Upper lobe of left lung (tissue), 6 donors: ENCODE data around the gene NHLRC2. TPM values are rescaled to one million over a fixed set of nuclear protein-coding genes. Genes with fewer than 3 reads are reported as not detected.

Experiments used
- ATAC-seq, 2 donors: fragments of 200-7000 bp; cut with Tn5 transposase; one replicate each; pipeline ENCODE4 v1.9.1; 2022; ENCODE audit warnings: mild to moderate bottlenecking in 2 of 2, moderate library complexity in 2 of 2; ENCODE audit not compliant: low FRiP score in 2 of 2
- DNase-seq, 2 donors: peaks; one replicate each; pipeline ENCODE4 v3.0.0-alpha.2; 2019 to 2020
- H3K27ac ChIP-seq, 4 donors: fragments of 200-600 bp; sonication (generic); one replicate each; pipeline ENCODE4 v1.5.1; 2016 to 2019
- H3K27me3 ChIP-seq, 4 donors: fragments of 200-600 bp; sonication (generic); one replicate each; pipeline ENCODE4 v1.5.1; 2017 to 2019
- H3K36me3 ChIP-seq, 4 donors: fragments of 200-600 bp; sonication (generic); one replicate each; pipeline ENCODE4 v1.5.1; 2016 to 2019
- H3K4me1 ChIP-seq, 4 donors: fragments of 200-600 bp; sonication (generic); one replicate each; pipeline ENCODE4 v1.5.1; 2018 to 2019
- H3K4me3 ChIP-seq, 4 donors: fragments of 200-600 bp; sonication (generic); one replicate each; pipeline ENCODE4 v1.5.1; 2017 to 2019; ENCODE audit warnings: mild to moderate bottlenecking in 2 of 4, moderate library complexity in 1 of 4
- H3K9me3 ChIP-seq, 4 donors: fragments of 200-600 bp; sonication (generic); one replicate each; pipeline ENCODE4 v1.5.1; 2018 to 2019
- EP300 ChIP-seq, 4 donors: sonication (generic); formaldehyde crosslinking; IDR thresholded peaks; one replicate each; pipeline ENCODE4 v1.5.1; 2017; ENCODE audit warnings: antibody characterized with exemption in 4 of 4, control low read depth in 2 of 4
- POLR2A ChIP-seq, 4 donors: fragments of 450-650 bp; IDR thresholded peaks; one replicate each; pipeline ENCODE4 v1.5.1; 2016 to 2017; ENCODE audit warnings: antibody characterized with exemption in 4 of 4, mild to moderate bottlenecking in 2 of 4
- POLR2AphosphoS5 ChIP-seq, 2 donors: sonication (generic); formaldehyde crosslinking; IDR thresholded peaks; one replicate each; pipeline ENCODE4 v1.5.1; 2017; ENCODE audit warnings: antibody characterized with exemption in 2 of 2
- WGBS, 2 donors: methylation state at CpG; one replicate each; pipeline ENCODE4 v1.1.5; 2017 to 2018; 5-methylcytosine and 5-hydroxymethylcytosine counted together
- total RNA-seq, 6 donors: library from RNA; depleted of rRNA in 4 of 6; stranded (reverse); fragments of >200 nt in 4 of 6; gene quantifications; one replicate each; pipeline versions ENCODE4 v1.1.0 to v1.2.1, GENCODE V29; 2016 to 2021
- TF ChIP-seq, protein P1 (sequence below), 6 experiments: fragments of 450-650 bp in 4 of 6; fragments of 200-600 bp in 2 of 6; sonication (generic) in 2 of 6; IDR thresholded peaks; one replicate each; pipeline ENCODE4 v1.5.1; 2016 to 2019; ENCODE audit warnings: antibody characterized with exemption in 6 of 6
- donor health status: DM: no; HTN: no; CAD: no; lungs with moderate emphysema.
- donor health status: DM: no; HTN: yes; CAD: no; lungs with severe emphysema.

The NHLRC2 gene
- total RNA-seq, 6 donors from 2014 or later = 24.2 to 55.5 (median 39.7) TPM

DNA sequence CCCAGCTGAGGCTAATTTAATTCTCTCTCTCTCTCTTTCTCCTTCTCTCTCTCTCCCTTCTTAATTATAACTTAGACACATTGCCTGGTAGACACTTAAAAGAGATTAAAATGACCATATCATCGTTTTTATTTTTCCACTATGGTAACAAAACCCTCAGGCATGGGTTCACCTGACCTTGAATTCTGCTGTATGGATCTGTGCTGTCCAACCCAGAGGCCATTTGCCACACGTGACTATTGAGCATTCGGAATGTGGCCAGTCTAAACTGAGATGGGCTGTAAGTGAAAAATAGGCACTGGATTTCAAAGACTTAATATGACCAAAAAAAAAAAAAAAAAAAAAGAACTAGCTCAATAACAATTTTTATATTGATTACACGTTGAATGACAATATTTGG, 93.6 kb downstream of the NHLRC2 start:
- ATAC-seq = no peak
- no peak overlapping the region for H3K4me3 ChIP-seq
- H3K36me3 ChIP-seq = no peaks in the 10 kb centered on the region
- peak overlapping the region; percentile 32 to 79 (median 47) for H3K27ac ChIP-seq
- 68 to 75% methylated on average over 4 of the region's 4 CpGs for WGBS, 2 donors
- no peak for DNase-seq
- H3K4me1 ChIP-seq = peaks cover 11 to 36% (median 29%) of the 10 kb centered on the region in 4 donors
- no peaks in the 10 kb centered on the region for H3K9me3 ChIP-seq
- no peaks in the 10 kb centered on the region for H3K27me3 ChIP-seq
- TF ChIP-seq, protein P1, sequence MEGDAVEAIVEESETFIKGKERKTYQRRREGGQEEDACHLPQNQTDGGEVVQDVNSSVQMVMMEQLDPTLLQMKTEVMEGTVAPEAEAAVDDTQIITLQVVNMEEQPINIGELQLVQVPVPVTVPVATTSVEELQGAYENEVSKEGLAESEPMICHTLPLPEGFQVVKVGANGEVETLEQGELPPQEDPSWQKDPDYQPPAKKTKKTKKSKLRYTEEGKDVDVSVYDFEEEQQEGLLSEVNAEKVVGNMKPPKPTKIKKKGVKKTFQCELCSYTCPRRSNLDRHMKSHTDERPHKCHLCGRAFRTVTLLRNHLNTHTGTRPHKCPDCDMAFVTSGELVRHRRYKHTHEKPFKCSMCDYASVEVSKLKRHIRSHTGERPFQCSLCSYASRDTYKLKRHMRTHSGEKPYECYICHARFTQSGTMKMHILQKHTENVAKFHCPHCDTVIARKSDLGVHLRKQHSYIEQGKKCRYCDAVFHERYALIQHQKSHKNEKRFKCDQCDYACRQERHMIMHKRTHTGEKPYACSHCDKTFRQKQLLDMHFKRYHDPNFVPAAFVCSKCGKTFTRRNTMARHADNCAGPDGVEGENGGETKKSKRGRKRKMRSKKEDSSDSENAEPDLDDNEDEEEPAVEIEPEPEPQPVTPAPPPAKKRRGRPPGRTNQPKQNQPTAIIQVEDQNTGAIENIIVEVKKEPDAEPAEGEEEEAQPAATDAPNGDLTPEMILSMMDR (IDR thresholded peaks at IDR 0.05) = no peak
- TF ChIP-seq EP300 (IDR thresholded peaks at IDR 0.05) = no peak
- no peak for TF ChIP-seq POLR2AphosphoS5 (IDR thresholded peaks at IDR 0.05)
- no peak for TF ChIP-seq POLR2A (IDR thresholded peaks at IDR 0.05)

DNA sequence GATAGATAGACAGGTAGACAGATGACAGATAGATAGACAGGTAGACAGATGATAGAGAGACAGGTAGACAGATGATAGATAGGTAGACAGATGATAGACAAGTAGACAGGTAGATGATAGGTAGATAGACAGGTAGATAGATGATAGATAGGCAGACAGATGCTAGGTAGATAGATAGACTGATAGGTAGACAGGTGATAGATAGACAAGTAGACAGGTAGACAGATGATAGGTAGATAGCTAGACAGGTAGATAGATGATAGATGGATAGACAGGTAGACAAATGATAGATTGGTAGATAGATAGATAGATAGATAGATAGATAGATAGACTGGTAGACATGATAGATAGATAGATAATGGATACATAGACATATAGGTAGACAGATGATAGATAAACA, 95.8 kb downstream of the NHLRC2 start:
- TF ChIP-seq, protein P1 (IDR thresholded peaks at IDR 0.05) = no peak
- TF ChIP-seq EP300 (IDR thresholded peaks at IDR 0.05) (no peak), POLR2A (IDR thresholded peaks at IDR 0.05) (no peak), POLR2AphosphoS5 (IDR thresholded peaks at IDR 0.05) (no peak)
- Histone ChIP-seq H3K36me3 (no peaks in the 10 kb centered on the region), H3K27ac (no peak overlapping the region), H3K4me3 (no peak overlapping the region), H3K9me3 (no peaks in the 10 kb centered on the region), H3K4me1 (peaks cover 5 to 27% (median 19%) of the 10 kb centered on the region in 4 donors), H3K27me3 (no peaks in the 10 kb centered on the region)
- DNase-seq = no peak
- no peak for ATAC-seq

DNA sequence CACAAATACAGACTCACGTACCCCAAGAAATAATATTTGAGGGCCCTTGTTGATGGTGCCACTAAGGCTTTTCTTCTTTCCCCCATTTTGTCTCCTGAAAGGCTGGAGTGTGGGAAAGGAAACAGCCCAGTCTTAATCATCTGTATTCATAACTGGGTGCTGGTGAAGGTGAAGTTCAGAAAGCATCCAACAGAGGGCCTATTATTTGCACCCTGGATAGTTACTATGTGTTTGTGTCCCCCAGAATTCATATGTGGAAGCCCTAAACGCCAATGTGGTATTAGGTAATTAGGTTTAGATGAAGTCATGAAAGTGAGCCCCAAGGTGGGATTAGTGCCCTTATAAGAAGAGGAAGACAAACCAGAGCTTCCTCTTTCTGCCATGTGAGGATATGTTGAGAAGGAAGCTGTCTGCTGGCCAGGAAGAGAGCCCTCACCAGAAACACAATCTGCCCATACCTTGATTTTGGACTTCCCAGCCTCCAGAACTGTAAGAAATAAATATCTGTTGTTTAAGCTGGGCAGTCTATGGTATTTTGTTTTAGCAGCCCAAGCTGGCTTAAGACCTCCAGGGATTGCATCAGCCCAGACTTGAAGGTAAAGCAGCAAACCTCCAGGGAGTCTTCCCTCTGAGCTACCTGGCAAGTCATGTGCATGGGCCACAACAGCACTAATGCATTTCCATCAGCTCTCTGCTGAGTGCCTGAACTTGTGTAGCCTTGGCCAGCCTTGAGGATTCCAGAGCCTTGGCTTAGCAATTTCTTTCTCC, 99.2 kb downstream of the NHLRC2 start:
- no peaks in the 10 kb centered on the region for H3K27me3 ChIP-seq
- ATAC-seq (no peak), DNase-seq (no peak)
- WGBS, 2 donors = 72 to 82% methylated on average over 2 of the region's 2 CpGs
- peaks cover 0 to 12% (median 6%) of the 10 kb centered on the region in 4 donors for H3K4me1 ChIP-seq
- H3K9me3 ChIP-seq = no peaks in the 10 kb centered on the region
- TF ChIP-seq, protein P1 (IDR thresholded peaks at IDR 0.05) = peak in 2 of 6 experiments; percentile 17 to 26
- no peak for TF ChIP-seq POLR2AphosphoS5 (IDR thresholded peaks at IDR 0.05)
- no peak overlapping the region for H3K4me3 ChIP-seq
- H3K27ac ChIP-seq = no peak overlapping the region
- no peaks in the 10 kb centered on the region for H3K36me3 ChIP-seq

DNA sequence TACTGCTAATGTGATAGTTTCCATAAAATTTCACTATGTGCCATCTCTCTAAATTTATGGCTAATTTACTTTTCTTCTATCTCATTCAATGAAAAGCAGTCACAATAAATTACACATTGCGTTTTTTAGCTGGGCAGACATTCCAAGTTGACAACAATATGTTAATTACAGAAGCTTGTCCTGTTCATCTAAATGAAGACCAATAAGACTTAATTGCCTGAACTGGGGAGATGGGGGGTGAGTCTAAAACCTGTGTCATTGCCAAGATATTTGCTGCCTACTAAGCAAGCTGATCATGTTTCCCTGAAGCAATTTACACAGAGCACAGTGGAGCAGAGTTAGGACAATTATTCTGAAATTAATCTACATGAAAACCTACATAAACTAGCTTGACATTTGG, 99.9 kb downstream of the NHLRC2 start:
- no peak overlapping the region for H3K27ac ChIP-seq
- peaks cover 0 to 16% (median 7%) of the 10 kb centered on the region in 4 donors for H3K4me1 ChIP-seq
- no peak for ATAC-seq
- H3K4me3 ChIP-seq = no peak overlapping the region
- DNase-seq = no peak
- H3K27me3 ChIP-seq = no peaks in the 10 kb centered on the region
- no peaks in the 10 kb centered on the region for H3K36me3 ChIP-seq
- H3K9me3 ChIP-seq = no peaks in the 10 kb centered on the region
- TF ChIP-seq, protein P1 (IDR thresholded peaks at IDR 0.05) = no peak
- TF ChIP-seq POLR2A (IDR thresholded peaks at IDR 0.05) (no peak), EP300 (IDR thresholded peaks at IDR 0.05) (no peak), POLR2AphosphoS5 (IDR thresholded peaks at IDR 0.05) (no peak)
- WGBS, 2 donors = 95 to 97% methylated on average over 1 of the region's 1 CpG

DNA sequence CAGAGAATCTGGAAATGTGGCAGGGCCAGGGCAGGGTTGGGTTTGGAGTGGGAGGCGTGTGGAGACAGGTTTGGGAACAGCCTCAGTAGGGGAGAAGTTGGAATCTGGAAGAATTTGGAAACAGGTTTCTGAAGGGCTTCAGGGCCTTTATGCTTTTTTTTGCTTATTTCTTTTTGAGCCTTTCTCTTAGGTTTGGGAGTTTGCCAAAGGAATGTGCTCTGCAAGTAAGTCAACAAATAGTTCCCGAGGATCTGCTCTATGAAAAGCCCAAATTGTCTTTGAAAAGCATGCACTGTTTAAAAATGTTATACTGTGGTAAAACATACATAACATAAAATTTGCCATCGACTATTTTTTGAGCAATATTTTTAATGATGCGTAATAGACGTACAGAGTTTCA, 102.6 kb downstream of the NHLRC2 start:
- Histone ChIP-seq H3K36me3 (no peaks in the 10 kb centered on the region), H3K4me3 (no peak overlapping the region), H3K9me3 (no peaks in the 10 kb centered on the region), H3K27me3 (no peaks in the 10 kb centered on the region), H3K27ac (peak overlapping the region in 3 of 4 donors; percentile 21 to 42 (median 40)), H3K4me1 (peaks cover 0 to 40% (median 14%) of the 10 kb centered on the region in 4 donors)
- 62 to 66% methylated on average over 5 of the region's 5 CpGs for WGBS, 2 donors
- ATAC-seq = no peak
- no peak for DNase-seq
- no peak for TF ChIP-seq POLR2A (IDR thresholded peaks at IDR 0.05)
- no peak for TF ChIP-seq POLR2AphosphoS5 (IDR thresholded peaks at IDR 0.05)
- TF ChIP-seq, protein P1 (IDR thresholded peaks at IDR 0.05) = no peak
- TF ChIP-seq EP300 (IDR thresholded peaks at IDR 0.05) = no peak
